ENCODE data around the gene STXBP4. TPM values are rescaled to one million over a fixed set of nuclear protein-coding genes. Genes with fewer than 3 reads are reported as not detected.

Gene STXBP4
- total RNA-seq, 2 experiments from 2014 or later = 5.1 to 5.4 TPM

GRCh38 chr17:55038291-55038690 lies 69.7 kb downstream of the STXBP4 start:
- ChIA-PET POLR2A (no interaction called here), CTCF (no interaction called here)
- no peaks in the 10 kb centered on the region for H3K27me3 Mint-ChIP-seq
- no peaks in the 10 kb centered on the region for H3K4me1 ChIP-seq (ENCODE audit: insufficient read depth, low read length)
- no peak overlapping the region for H3K27ac Mint-ChIP-seq
- H3K36me3 Mint-ChIP-seq (ENCODE audit: low read depth) = peaks cover 10% of the 10 kb centered on the region
- H3K4me1 Mint-ChIP-seq (ENCODE audit: low read depth) = no peaks in the 10 kb centered on the region
- no peak overlapping the region for H3K27ac ChIP-seq (ENCODE audit: low read depth in 1 of 2, low read length in 2 of 2)
- H3K36me3 ChIP-seq (ENCODE audit: insufficient read depth, low read length) = no peaks in the 10 kb centered on the region
- intact Hi-C loops (cut with DNase I, micrococcal nuclease) = no loop called here
- H3K9me3 Mint-ChIP-seq = no peaks in the 10 kb centered on the region
- H3K27me3 ChIP-seq (ENCODE audit: control insufficient read depth in 1 of 2, insufficient read depth in 2 of 2, low read length in 2 of 2) = no peaks in the 10 kb centered on the region
- ATAC-seq (ENCODE audit: poor library complexity) = no peak
- H3K4me3 Mint-ChIP-seq = no peak overlapping the region
- H3K9me3 ChIP-seq (ENCODE audit: control insufficient read depth in 1 of 2, insufficient read depth in 1 of 2, low read length in 2 of 2) = no peaks in the 10 kb centered on the region
- no peak overlapping the region for H3K4me3 ChIP-seq (ENCODE audit: low read length)
- no peak for TF ChIP-seq CTCF (IDR thresholded peaks at IDR 0.05)
- no peak for DNase-seq

GRCh38 chr17:55040611-55041010 lies 72.0 kb downstream of the STXBP4 start:
- no peaks in the 10 kb centered on the region for H3K36me3 ChIP-seq (ENCODE audit: insufficient read depth, low read length)
- intact Hi-C loops (cut with DNase I, micrococcal nuclease) = no loop called here
- H3K9me3 Mint-ChIP-seq = no peaks in the 10 kb centered on the region
- no peaks in the 10 kb centered on the region for H3K9me3 ChIP-seq (ENCODE audit: control insufficient read depth in 1 of 2, insufficient read depth in 1 of 2, low read length in 2 of 2)
- H3K27ac ChIP-seq (ENCODE audit: low read depth in 1 of 2, low read length in 2 of 2) = no peak overlapping the region
- no peaks in the 10 kb centered on the region for H3K4me1 ChIP-seq (ENCODE audit: insufficient read depth, low read length)
- H3K27me3 Mint-ChIP-seq = no peaks in the 10 kb centered on the region
- H3K4me3 Mint-ChIP-seq = no peak overlapping the region
- H3K27me3 ChIP-seq (ENCODE audit: control insufficient read depth in 1 of 2, insufficient read depth in 2 of 2, low read length in 2 of 2) = no peaks in the 10 kb centered on the region
- no peak for DNase-seq
- ATAC-seq (ENCODE audit: poor library complexity) = no peak
- H3K4me1 Mint-ChIP-seq (ENCODE audit: low read depth) = no peaks in the 10 kb centered on the region
- POLR2A ChIA-PET = no interaction called here
- no peak for TF ChIP-seq CTCF (IDR thresholded peaks at IDR 0.05)
- CTCF ChIA-PET = no interaction called here
- peaks cover 17% of the 10 kb centered on the region for H3K36me3 Mint-ChIP-seq (ENCODE audit: low read depth)
- no peak overlapping the region for H3K27ac Mint-ChIP-seq
- no peak overlapping the region for H3K4me3 ChIP-seq (ENCODE audit: low read length)

- Mint-ChIP-seq H3K4me1 (ENCODE audit: low read depth) (no peaks in the 10 kb centered on the region), H3K27ac (no peak overlapping the region), H3K4me3 (no peak overlapping the region), H3K27me3 (no peaks in the 10 kb centered on the region), H3K9me3 (peaks cover 2% of the 10 kb centered on the region), H3K36me3 (ENCODE audit: low read depth) (peaks cover 8% of the 10 kb centered on the region)
- intact Hi-C loops (cut with DNase I, micrococcal nuclease) = loop anchor here (2.0 to 5.0 kb wide), 2 partner anchors 241 to 243 kb away; no protein-coding TSS in a partner anchor
- ChIA-PET POLR2A (interaction anchor here (1.2 kb wide), 1 partner anchor 23 kb away, joined by 3 read pairs; no protein-coding TSS in a partner anchor), CTCF (no interaction called here)
- no peak for TF ChIP-seq CTCF (IDR thresholded peaks at IDR 0.05)
- DNase-seq = peak in 2 of 14 experiments; percentile 16 to 24
- Histone ChIP-seq H3K27me3 (ENCODE audit: control insufficient read depth in 1 of 2, insufficient read depth in 2 of 2, low read length in 2 of 2) (no peaks in the 10 kb centered on the region), H3K36me3 (ENCODE audit: insufficient read depth, low read length) (no peaks in the 10 kb centered on the region), H3K9me3 (ENCODE audit: control insufficient read depth in 1 of 2, insufficient read depth in 1 of 2, low read length in 2 of 2) (no peaks in the 10 kb centered on the region), H3K4me3 (ENCODE audit: low read length) (no peak overlapping the region), H3K27ac (ENCODE audit: low read depth in 1 of 2, low read length in 2 of 2) (no peak overlapping the region), H3K4me1 (ENCODE audit: insufficient read depth, low read length) (no peaks in the 10 kb centered on the region)
- ATAC-seq (ENCODE audit: poor library complexity) = no peak
Observed at GRCh38 chr17:55053855-55054254, 85.3 kb downstream of the STXBP4 start.
